Right lobe of liver (tissue), 6 donors: Measurements from ENCODE around the gene SLC17A5. TPM values are rescaled to one million over a fixed set of nuclear protein-coding genes. Genes with fewer than 3 reads are reported as not detected.
"Not testable (repeated sequence)": the region's sequence is repeated elsewhere in the genome, so short reads cannot be mapped to it uniquely, and the experiment has no call there.

Experiments
- ATAC-seq, 4 donors: fragments of 200-7000 bp; cut with Tn5 transposase; one replicate each; pipeline ENCODE4 v1.9.1; 2020; ENCODE audit warnings: mild to moderate bottlenecking in 4 of 4, moderate library complexity in 4 of 4
- DNase-seq, 3 donors: peaks; one replicate each; pipeline ENCODE4 v3.0.0-alpha.2; 2020
- H3K27ac ChIP-seq, 3 donors: fragments of 200-600 bp; one replicate each; pipeline ENCODE4 v1.8.0; 2022
- H3K27me3 ChIP-seq, 2 donors: fragments of 200-600 bp; one replicate each; pipeline ENCODE4 v1.8.0; 2022
- H3K36me3 ChIP-seq, 4 donors: fragments of 200-600 bp; sonication (generic) in 1 of 4; one replicate each; pipeline versions ENCODE4 v1.5.1 to v1.8.0; 2017 to 2022; ENCODE audit warnings: control low read depth in 1 of 4
- H3K4me1 ChIP-seq, 4 donors: fragments of 200-600 bp; sonication (generic) in 1 of 4; one replicate each; pipeline versions ENCODE4 v1.5.1 to v1.8.0; 2017 to 2022; ENCODE audit warnings: control low read depth in 1 of 4
- H3K4me3 ChIP-seq, 3 donors: fragments of 200-600 bp; one replicate each; pipeline ENCODE4 v1.8.0; 2022
- H3K9me3 ChIP-seq, 4 donors: fragments of 200-600 bp; sonication (generic) in 1 of 4; one replicate each; pipeline versions ENCODE4 v1.5.1 to v1.8.0; 2017 to 2022; ENCODE audit warnings: control low read depth in 1 of 4
- CTCF ChIP-seq, 4 donors: fragments of 200-600 bp in 3 of 4; fragments of 450-650 bp in 1 of 4; IDR thresholded peaks; one replicate each; pipeline versions ENCODE4 v1.5.1 to v1.8.0; 2016 to 2022; ENCODE audit warnings: antibody characterized with exemption in 4 of 4, mild to moderate bottlenecking in 2 of 4
- POLR2A ChIP-seq: fragments of 450-650 bp; IDR thresholded peaks from one replicate; pipeline ENCODE4 v1.6.1; 2017; ENCODE audit warnings: antibody characterized with exemption, mild to moderate bottlenecking
- whole genome bisulfite sequencing: methylation state at CpG from one replicate; pipeline ENCODE4 v1.1.6; 2018; ENCODE audit warnings: low coverage, low lambda C conversion rate; ENCODE audit not compliant: insufficient coverage; ENCODE audit errors: missing lambda C conversion rate; 5-methylcytosine and 5-hydroxymethylcytosine counted together
- intact Hi-C, 2 donors: fragments of 100-400 bp; cut with DNase I; formaldehyde crosslinking; loops; one replicate each; pipeline versions ENCODE4 v1.11.2 to v1.14.1; 2022
- small RNA-seq, 2 experiments: library from RNA; depleted of rRNA; stranded (forward); fragments of <200 nt; gene quantifications; one replicate each; pipeline ENCODE3, GENCODE V24; 2016
- total RNA-seq, 6 experiments: library from RNA; depleted of rRNA in 2 of 6; stranded (reverse); fragments of >200 nt in 2 of 6; fragmentation: NEBNext Ultra II Directional in 3 of 6; extraction: Animal tissue kit (Norgen Biotek cat#: 25700) in 3 of 6; gene quantifications; one replicate each; pipeline versions ENCODE4 v1.1.0 to v1.2.4, GENCODE V29; 2016 to 2023
- donor health status: DM: no; HTN: yes; CAD: no.
- donor health status: DM: no; HTN: no; CAD: no.
- donor health status: DM: no; HTN: no; CAD: no.
- donor health status: DM: no; HTN: yes; CAD: no.
- donor health status: DM: no; HTN: yes; CAD: no.

SLC17A5 gene
- total RNA-seq, 6 experiments from 2014 or later = 12.8 to 23.9 (median 15.2) TPM

- TF ChIP-seq POLR2A (no peak), CTCF (IDR thresholded peaks at IDR 0.05) (no peak)
- Histone ChIP-seq H3K4me3 (no peak overlapping the region), H3K4me1 (peaks cover 0 to 7% (median 0%) of the 10 kb centered on the region in 4 donors), H3K27me3 (no peaks in the 10 kb centered on the region), H3K9me3 (no peaks in the 10 kb centered on the region), H3K36me3 (no peaks in the 10 kb centered on the region), H3K27ac (no peak overlapping the region)
- WGBS = 60% methylated on average over 1 of the region's 1 CpG
- DNase-seq (no peak), ATAC-seq (no peak)
- intact Hi-C loops = no loop called here
Observed at GRCh38 chr6:73556836-73557235, 97.0 kb downstream of the SLC17A5 start.

GRCh38 chr6:73555380-73555949 lies 98.3 kb downstream of the SLC17A5 start:
- H3K27me3 ChIP-seq, H3K36me3 ChIP-seq, intact Hi-C loops, DNase-seq, H3K4me1 ChIP-seq, H3K27ac ChIP-seq, H3K4me3 ChIP-seq, H3K9me3 ChIP-seq, ATAC-seq: not testable (repeated sequence)
- 88% methylated on average over 8 of the region's 11 CpGs for WGBS

DNA sequence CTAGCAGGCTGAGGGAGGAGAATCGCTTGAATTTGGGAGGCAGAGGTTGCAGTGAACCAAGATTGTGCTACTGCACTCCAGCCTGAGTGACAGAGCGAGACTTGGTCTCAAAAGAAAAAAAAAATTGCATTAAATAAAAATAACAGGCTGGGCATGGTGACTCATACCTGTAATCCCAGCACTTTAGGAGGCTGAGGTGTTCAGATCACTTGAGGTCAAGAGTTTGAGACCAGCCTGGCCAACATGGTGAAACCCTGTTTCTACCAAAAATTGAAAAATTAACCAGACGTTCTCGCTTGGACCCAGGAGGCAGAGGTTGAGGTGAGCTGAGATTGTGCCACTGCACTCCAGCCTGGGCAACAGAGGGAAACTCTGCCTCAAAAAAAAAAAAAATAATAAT lies 102.7 kb downstream of the SLC17A5 start:
- WGBS = 83% methylated on average over 3 of the region's 4 CpGs
- DNase-seq, H3K27me3 ChIP-seq, ATAC-seq, H3K9me3 ChIP-seq, H3K27ac ChIP-seq, H3K4me3 ChIP-seq, intact Hi-C loops, H3K36me3 ChIP-seq: not testable (repeated sequence)
- H3K4me1 ChIP-seq = peaks cover 0 to 26% (median 1%) of the 10 kb centered on the region in 4 donors

GRCh38 chr6:73548458-73549446 lies 105.0 kb downstream of the SLC17A5 start:
- H3K36me3 ChIP-seq = no peaks in the 10 kb centered on the region
- no peak for TF ChIP-seq POLR2A
- peak in 3 of 4 donors; percentile 16 to 48 (median 48) for TF ChIP-seq CTCF (IDR thresholded peaks at IDR 0.05)
- H3K27ac ChIP-seq = peak overlapping the region; percentile 65 to 88 (median 87)
- no peaks in the 10 kb centered on the region for H3K9me3 ChIP-seq
- 24% methylated on average over 12 of the region's 12 CpGs for WGBS
- intact Hi-C loops = no loop called here
- H3K4me1 ChIP-seq = peaks cover 0 to 26% (median 1%) of the 10 kb centered on the region in 4 donors
- DNase-seq = peak in 1 of 3 donors; percentile 68
- peak; percentile 93 to 97 (median 96) for ATAC-seq
- H3K27me3 ChIP-seq = no peaks in the 10 kb centered on the region
- H3K4me3 ChIP-seq = no peak overlapping the region

DNA sequence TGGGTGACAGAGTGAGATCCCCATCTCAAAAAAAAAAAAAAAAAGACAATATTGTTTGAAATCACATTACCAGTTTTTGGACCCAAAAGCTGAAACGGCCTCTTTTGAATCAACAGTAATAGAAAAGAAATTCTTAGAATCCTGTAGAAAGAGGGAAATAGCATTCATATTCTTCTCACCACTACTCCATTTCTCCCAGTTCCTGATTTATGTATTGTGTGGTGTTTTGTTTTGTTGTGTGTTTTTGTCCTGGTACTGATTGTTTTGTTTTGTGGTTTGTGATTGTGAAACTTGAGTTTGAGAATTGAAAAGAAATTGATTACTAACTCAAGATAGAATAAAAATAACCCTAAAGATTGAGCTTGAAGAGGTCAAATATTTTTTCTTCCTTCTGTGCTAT lies 106.8 kb downstream of the SLC17A5 start:
- Histone ChIP-seq H3K27ac (peak overlapping the region in 1 of 3 donors; percentile 88), H3K4me3 (no peak overlapping the region), H3K36me3 (no peaks in the 10 kb centered on the region), H3K27me3 (no peaks in the 10 kb centered on the region), H3K4me1 (peaks cover 0 to 31% (median 1%) of the 10 kb centered on the region in 4 donors), H3K9me3 (no peaks in the 10 kb centered on the region)
- WGBS = 85% methylated on average over 1 of the region's 1 CpG
- DNase-seq = no peak
- intact Hi-C loops = no loop called here
- TF ChIP-seq CTCF (IDR thresholded peaks at IDR 0.05) = no peak
- no peak for TF ChIP-seq POLR2A
- no peak for ATAC-seq

Small RNAs within 50 kb of the gene (small RNA-seq; reads per million reads assigned to genes)
- gene RPS27P15 = 0 reads per million in 2 experiments

Other genes with a start within 250 kb of the SLC17A5 start
- 1 to 10 TPM in 1 of 6 experiments, under 1 TPM in 5; 0.37 to 1.1 (median 0.78) TPM for gene CGAS, start 201.7 kb downstream of the SLC17A5 start, total RNA-seq
- 10 to 100 TPM; 24.6 to 33.7 (median 29.0) TPM for gene MTO1, start 192.3 kb downstream of the SLC17A5 start, total RNA-seq
- gene EEF1A1, start 133.0 kb downstream of the SLC17A5 start, total RNA-seq = 1,000 to 10,000 TPM; 2,452 to 4,356 (median 3,217) TPM
- 1 to 10 TPM in 3 of 6 experiments, under 1 TPM in 3; 0.35 to 8.4 (median 2.8) TPM for gene CD109, start 42.2 kb upstream of the SLC17A5 start, total RNA-seq